ENCODE measurements around the gene SAMD10. TPM values are rescaled to one million over a fixed set of nuclear protein-coding genes. Genes with fewer than 3 reads are reported as not detected.

Gene SAMD10
- total RNA-seq, 1 experiment from 2014 or later, result 5.7 TPM

GRCh38 chr20:63952210-63952535, 27.3 kb downstream of the SAMD10 start:
- Histone ChIP-seq H2AFZ (ENCODE audit: low read length) (no peak overlapping the region), H4K5ac (ENCODE audit: insufficient read length, low read depth, low read length) (no peak overlapping the region), H3K56ac (ENCODE audit: insufficient read length, low read depth, low read length) (no peak overlapping the region), H3K27me3 (ENCODE audit: insufficient read depth, low read length) (no peaks in the 10 kb centered on the region), H3K18ac (ENCODE audit: insufficient read length, low read depth, low read length) (no peak overlapping the region), H2BK120ac (ENCODE audit: low read depth, low read length, poor library complexity, severe bottlenecking) (no peak overlapping the region), H3K9ac (ENCODE audit: extremely low read depth, insufficient read length, low read length) (no peak overlapping the region), H2BK12ac (ENCODE audit: insufficient read length, low read depth, low read length) (no peak overlapping the region), H4K91ac (ENCODE audit: insufficient read length, low read depth, low read length) (no peak overlapping the region), H3T11ph (ENCODE audit: low read length) (no peak overlapping the region), H3K4me2 (ENCODE audit: insufficient read depth, insufficient read length, low read length) (no peak overlapping the region), H3K4ac (ENCODE audit: low read depth, low read length) (no peak overlapping the region), H3K79me1 (ENCODE audit: insufficient read depth, low read depth, low read length, poor library complexity, severe bottlenecking) (peaks cover 2% of the 10 kb centered on the region), H2BK15ac (ENCODE audit: low read depth, low read length) (no peak overlapping the region), H4K20me1 (ENCODE audit: control insufficient read depth, insufficient read depth, insufficient read length) (peaks cover 2% of the 10 kb centered on the region), H2BK20ac (ENCODE audit: low read depth, low read length, poor library complexity, severe bottlenecking) (no peak overlapping the region), H4K8ac (replicated peaks; ENCODE audit: insufficient read length, low read depth, low read length) (no peak overlapping the region), H3K4me1 (ENCODE audit: insufficient read depth, low read length) (no peaks in the 10 kb centered on the region), H3K23ac (ENCODE audit: insufficient read length, low read depth, low read length) (no peak overlapping the region), H3K14ac (ENCODE audit: insufficient read depth, low read length) (no peak overlapping the region), H3K27ac (ENCODE audit: insufficient read length, low read depth, low read length) (no peak overlapping the region), H2AK5ac (ENCODE audit: insufficient read length, low read length) (no peak overlapping the region), H3K23me2 (ENCODE audit: insufficient read length, low read depth, low read length, poor library complexity, severe bottlenecking) (peaks cover 10% of the 10 kb centered on the region), H3K79me2 (ENCODE audit: insufficient read depth, low read length) (peaks cover 19% of the 10 kb centered on the region; the same call in 1 of the 2 replicates), H3K9me3 (ENCODE audit: control insufficient read depth, low read depth, low read length) (no peaks in the 10 kb centered on the region), H2BK5ac (ENCODE audit: insufficient read length, low read length) (no peak overlapping the region)
- Mint-ChIP-seq H3K9me3 (peaks cover 4 to 7% of the 10 kb centered on the region in 2 experiments; a peak in 3 of 5 replicates), H3K27me3 (ENCODE audit: low read depth) (no peaks in the 10 kb centered on the region), H3K4me1 (peaks cover 27 to 31% of the 10 kb centered on the region in 2 experiments), H3K27ac (no peak overlapping the region), H3K4me3 (no peak overlapping the region), H3K36me3 (ENCODE audit: insufficient read depth in 1 of 3, low read depth in 3 of 3) (peaks cover 3 to 14% (median 14%) of the 10 kb centered on the region in 3 experiments)
- WGBS (ENCODE audit: extremely low coverage, insufficient read length, low lambda C conversion rate), result no CpG with 5 or more reads among the region's 15 CpGs
- DNase-seq, result no peak
- TF ChIP-seq, protein P1, sequence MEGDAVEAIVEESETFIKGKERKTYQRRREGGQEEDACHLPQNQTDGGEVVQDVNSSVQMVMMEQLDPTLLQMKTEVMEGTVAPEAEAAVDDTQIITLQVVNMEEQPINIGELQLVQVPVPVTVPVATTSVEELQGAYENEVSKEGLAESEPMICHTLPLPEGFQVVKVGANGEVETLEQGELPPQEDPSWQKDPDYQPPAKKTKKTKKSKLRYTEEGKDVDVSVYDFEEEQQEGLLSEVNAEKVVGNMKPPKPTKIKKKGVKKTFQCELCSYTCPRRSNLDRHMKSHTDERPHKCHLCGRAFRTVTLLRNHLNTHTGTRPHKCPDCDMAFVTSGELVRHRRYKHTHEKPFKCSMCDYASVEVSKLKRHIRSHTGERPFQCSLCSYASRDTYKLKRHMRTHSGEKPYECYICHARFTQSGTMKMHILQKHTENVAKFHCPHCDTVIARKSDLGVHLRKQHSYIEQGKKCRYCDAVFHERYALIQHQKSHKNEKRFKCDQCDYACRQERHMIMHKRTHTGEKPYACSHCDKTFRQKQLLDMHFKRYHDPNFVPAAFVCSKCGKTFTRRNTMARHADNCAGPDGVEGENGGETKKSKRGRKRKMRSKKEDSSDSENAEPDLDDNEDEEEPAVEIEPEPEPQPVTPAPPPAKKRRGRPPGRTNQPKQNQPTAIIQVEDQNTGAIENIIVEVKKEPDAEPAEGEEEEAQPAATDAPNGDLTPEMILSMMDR (conservative IDR thresholded peaks at IDR 0.05), result no peak

All from H9 (cell line).